ENCODE measurements around the gene LMLN.
"Not testable (repeated sequence)": the region's sequence is repeated elsewhere in the genome, so short reads cannot be mapped to it uniquely, and the experiment has no call there.

DNA sequence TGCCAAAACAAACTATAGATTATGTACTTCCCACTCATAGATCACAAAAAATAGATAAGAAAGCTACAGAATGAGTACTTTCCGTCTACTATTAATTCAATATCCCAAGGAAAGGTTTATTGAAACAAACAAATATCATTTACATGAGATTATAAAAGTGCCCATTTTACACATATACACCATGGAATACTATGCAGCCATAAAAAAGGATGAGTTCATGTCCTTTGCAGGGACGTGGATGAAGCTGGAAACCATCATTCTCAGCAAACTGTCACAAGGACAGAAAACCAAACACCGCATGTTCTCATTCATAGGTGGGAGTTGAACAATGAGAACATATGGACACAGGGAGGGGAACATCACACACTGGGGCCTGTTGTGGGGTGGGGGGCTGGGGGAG is 32.4 kb upstream of the LMLN start:
- not testable (repeated sequence) for TF ChIP-seq POLR2A (IDR thresholded peaks at IDR 0.05)
- TF ChIP-seq, protein P1, sequence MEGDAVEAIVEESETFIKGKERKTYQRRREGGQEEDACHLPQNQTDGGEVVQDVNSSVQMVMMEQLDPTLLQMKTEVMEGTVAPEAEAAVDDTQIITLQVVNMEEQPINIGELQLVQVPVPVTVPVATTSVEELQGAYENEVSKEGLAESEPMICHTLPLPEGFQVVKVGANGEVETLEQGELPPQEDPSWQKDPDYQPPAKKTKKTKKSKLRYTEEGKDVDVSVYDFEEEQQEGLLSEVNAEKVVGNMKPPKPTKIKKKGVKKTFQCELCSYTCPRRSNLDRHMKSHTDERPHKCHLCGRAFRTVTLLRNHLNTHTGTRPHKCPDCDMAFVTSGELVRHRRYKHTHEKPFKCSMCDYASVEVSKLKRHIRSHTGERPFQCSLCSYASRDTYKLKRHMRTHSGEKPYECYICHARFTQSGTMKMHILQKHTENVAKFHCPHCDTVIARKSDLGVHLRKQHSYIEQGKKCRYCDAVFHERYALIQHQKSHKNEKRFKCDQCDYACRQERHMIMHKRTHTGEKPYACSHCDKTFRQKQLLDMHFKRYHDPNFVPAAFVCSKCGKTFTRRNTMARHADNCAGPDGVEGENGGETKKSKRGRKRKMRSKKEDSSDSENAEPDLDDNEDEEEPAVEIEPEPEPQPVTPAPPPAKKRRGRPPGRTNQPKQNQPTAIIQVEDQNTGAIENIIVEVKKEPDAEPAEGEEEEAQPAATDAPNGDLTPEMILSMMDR (IDR thresholded peaks at IDR 0.05): not testable (repeated sequence)

Measured in breast epithelium (tissue), 3 donors.